Naive thymus-derived CD8-positive, alpha-beta T cell (primary cell): ENCODE results near the gene NDST1. TPM values are rescaled to one million over a fixed set of nuclear protein-coding genes. Genes with fewer than 3 reads are reported as not detected.

Source experiments
- polyA plus RNA-seq, 3 donors: library from polyadenylated mRNA; unstranded; fragments of 300-500 nt; fragmentation: Illumina TruSeq; gene quantifications; one replicate each; pipeline ENCODE4 v1.2.3, GENCODE V29; 2021
- total RNA-seq, 8 experiments: library from RNA in 2 of 8; stranded (reverse) in 2 of 8; gene quantifications; one replicate each; pipeline ENCODE4 v1.2.3 and lab custom pipeline; 2021 to 2026

Gene NDST1
- total and polyA plus RNA-seq, 5 experiments from 2014 or later, result 0.54 to 0.81 (median 0.55) TPM; not detected in 2

Other genes with a start within 250 kb of the NDST1 start
- gene CAMK2A, start 218.4 kb upstream of the NDST1 start, total RNA-seq, result not detected
- gene CAMK2A, start 218.4 kb upstream of the NDST1 start, polyA plus RNA-seq, result not detected
- gene ARSI, start 205.2 kb upstream of the NDST1 start, total RNA-seq, result not detected
- not detected for gene ARSI, start 205.2 kb upstream of the NDST1 start, polyA plus RNA-seq
- 10 to 100 TPM; 61.5 to 64.6 TPM for gene TCOF1, start 150.4 kb upstream of the NDST1 start, total RNA-seq
- 10 to 100 TPM in 1 of 3 donors, 1 to 10 TPM in 2; 1.8 to 24.7 (median 3.3) TPM for gene TCOF1, start 150.4 kb upstream of the NDST1 start, polyA plus RNA-seq
- 100 to 1,000 TPM; 288 to 293 TPM for gene CD74, start 95.2 kb upstream of the NDST1 start, total RNA-seq
- gene CD74, start 95.2 kb upstream of the NDST1 start, polyA plus RNA-seq, result 100 to 1,000 TPM; 310 to 415 (median 407) TPM
- 1,000 to 10,000 TPM; 5,539 to 5,586 TPM for gene RPS14, start 58.4 kb upstream of the NDST1 start, total RNA-seq
- gene RPS14, start 58.4 kb upstream of the NDST1 start, polyA plus RNA-seq, result over 10,000 TPM in 2 of 3 donors, 1,000 to 10,000 TPM in 1; 9,910 to 11,694 (median 11,598) TPM
- under 1 TPM; 0.71 to 0.83 TPM for gene SYNPO, start 132.5 kb downstream of the NDST1 start, total RNA-seq
- not detected for gene SYNPO, start 132.5 kb downstream of the NDST1 start, polyA plus RNA-seq
- gene MYOZ3, start 153.1 kb downstream of the NDST1 start, total RNA-seq, result not detected
- gene MYOZ3, start 153.1 kb downstream of the NDST1 start, polyA plus RNA-seq, result under 1 TPM in 2 of 3 donors, not detected in 1; 0.05 to 0.19 TPM
- 100 to 1,000 TPM; 102 to 103 TPM for gene RBM22, start 192.9 kb downstream of the NDST1 start, total RNA-seq
- 10 to 100 TPM; 51.4 to 57.0 (median 56.2) TPM for gene RBM22, start 192.9 kb downstream of the NDST1 start, polyA plus RNA-seq